ENCODE data around the gene KIF19.

The KIF19 gene

GRCh38 chr17:74361230-74362068, 35.4 kb downstream of the KIF19 start, which contains the start of gene BTBD17:
Gene BTBD17 (minus strand): TSS chr17:74361868. CDS start chr17:74361819, 49 bp downstream.
- peak; percentile 64 for TF ChIP-seq CTCF (IDR thresholded peaks at IDR 0.05; ENCODE audit: low read depth, low read length, missing control alignments)
- in situ Hi-C loops (cut with HindIII; ENCODE audit: low sequenced_read_pairs), result no loop called here

GRCh38 chr17:74362069-74362405, 36.0 kb downstream of the KIF19 start:
- in situ Hi-C loops (cut with HindIII; ENCODE audit: low sequenced_read_pairs), result no loop called here
- no peak for DNase-seq (ENCODE audit: low read depth)

More at GRCh38 chr17:74361230-74362068, 35.4 kb downstream of the KIF19 start, which contains the start of gene BTBD17:
- H3K4me3 ChIP-seq (ENCODE audit: low read depth, low read length), result no peak within 1 kb of the TSS
- DNase-seq (ENCODE audit: low read depth), result no peak

DNA sequence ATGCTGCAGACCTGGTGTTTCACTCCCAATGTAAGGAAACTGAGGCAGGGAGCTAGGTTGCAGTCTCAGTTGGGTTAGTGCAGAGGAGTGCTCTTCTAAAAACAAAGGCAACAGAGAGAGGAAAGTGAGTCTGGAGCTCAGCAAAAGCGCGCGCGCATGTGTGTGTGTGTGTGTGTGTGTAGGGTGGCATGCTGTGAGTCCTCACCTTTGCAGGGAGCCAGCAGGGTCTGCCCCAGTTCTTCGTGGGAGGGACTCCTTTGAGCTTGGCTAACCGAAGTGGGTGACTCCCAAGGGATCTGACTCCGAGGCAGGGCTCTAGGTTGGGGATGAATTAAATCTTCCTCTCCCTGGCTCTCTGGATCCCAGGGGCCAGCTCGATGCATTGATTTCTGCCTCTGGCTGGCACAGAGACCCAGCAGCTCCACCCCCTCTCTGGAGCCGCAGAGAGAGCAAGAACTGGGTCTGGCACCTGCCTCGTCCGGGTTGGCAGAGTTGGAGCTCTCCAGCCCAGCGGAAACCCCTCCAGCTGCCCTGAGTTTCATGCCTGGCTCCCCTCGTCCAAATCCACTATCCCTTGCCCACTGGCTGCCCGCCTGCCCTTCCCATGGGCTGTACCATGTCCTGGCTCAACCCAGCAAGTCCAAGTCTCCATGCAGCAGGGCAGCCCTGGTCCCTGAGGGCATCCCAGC, 36.9 kb downstream of the KIF19 start:
- no peak overlapping the region for H3K4me3 ChIP-seq (ENCODE audit: low read depth, low read length)
- DNase-seq (ENCODE audit: low read depth), result no peak
- TF ChIP-seq CTCF (IDR thresholded peaks at IDR 0.05; ENCODE audit: low read depth, low read length, missing control alignments), result no peak
- in situ Hi-C loops (cut with HindIII; ENCODE audit: low sequenced_read_pairs), result no loop called here

More at GRCh38 chr17:74362069-74362405, 36.0 kb downstream of the KIF19 start:
- H3K4me3 ChIP-seq (ENCODE audit: low read depth, low read length), result no peak overlapping the region
- no peak for TF ChIP-seq CTCF (IDR thresholded peaks at IDR 0.05; ENCODE audit: low read depth, low read length, missing control alignments)

- H3K4me3 ChIP-seq (ENCODE audit: low read depth, low read length), result no peak within 1 kb of the TSS
- no peak for TF ChIP-seq CTCF (IDR thresholded peaks at IDR 0.05; ENCODE audit: low read depth, low read length, missing control alignments)
- no peak for DNase-seq (ENCODE audit: low read depth)
- in situ Hi-C loops (cut with HindIII; ENCODE audit: low sequenced_read_pairs), result no loop called here
These were observed 41.2 kb downstream of the KIF19 start, which contains the start of gene GPR142 for GRCh38 chr17:74367206-74367605. Gene GPR142 (plus strand): TSS chr17:74367506. CDS start chr17:74369541, 2,035 bp downstream.

DNA sequence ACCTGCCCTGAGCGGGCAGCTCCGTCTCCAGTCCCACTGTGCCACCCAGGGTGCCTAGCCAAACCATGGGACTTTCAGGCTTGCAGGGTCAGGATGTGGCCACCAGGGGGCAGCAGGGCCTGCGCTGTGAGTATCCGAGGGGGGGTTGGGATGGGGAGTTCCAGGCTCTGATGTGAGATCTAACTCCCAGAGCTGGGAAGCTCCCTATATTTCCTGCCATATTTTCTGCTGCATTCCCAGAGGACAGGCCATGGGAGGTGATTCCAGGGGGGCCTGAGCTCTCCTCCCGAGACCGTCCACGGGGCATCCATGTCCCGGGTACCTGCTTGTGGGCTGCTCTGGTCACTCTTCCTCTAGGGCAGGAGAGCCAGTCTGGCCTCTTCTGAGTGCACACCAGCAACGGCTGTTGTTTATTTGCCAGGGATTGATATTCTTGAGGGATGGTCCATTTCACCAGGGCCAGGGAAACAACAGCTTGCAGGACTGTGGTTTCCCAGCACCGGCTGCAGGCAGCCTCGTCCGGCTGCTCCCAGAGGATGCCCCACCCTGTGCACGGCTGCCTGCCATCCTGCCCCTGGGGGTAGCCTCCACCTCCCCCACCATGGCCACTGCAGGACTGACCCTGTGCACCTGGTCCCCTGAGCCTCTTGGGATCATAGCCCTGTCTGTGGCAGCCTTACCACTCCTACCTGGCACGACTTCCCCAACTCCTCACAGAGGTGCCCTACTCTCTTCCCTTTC, 42.5 kb downstream of the KIF19 start:
- in situ Hi-C loops (cut with HindIII; ENCODE audit: low sequenced_read_pairs), result no loop called here
- H3K4me3 ChIP-seq (ENCODE audit: low read depth, low read length), result no peak overlapping the region
- DNase-seq (ENCODE audit: low read depth), result peak; percentile 4
- peak; percentile 91 for TF ChIP-seq CTCF (IDR thresholded peaks at IDR 0.05; ENCODE audit: low read depth, low read length, missing control alignments)

GRCh38 chr17:74369221-74369620, 43.2 kb downstream of the KIF19 start:
- no peak for TF ChIP-seq CTCF (IDR thresholded peaks at IDR 0.05; ENCODE audit: low read depth, low read length, missing control alignments)
- in situ Hi-C loops (cut with HindIII; ENCODE audit: low sequenced_read_pairs), result no loop called here
- no peak overlapping the region for H3K4me3 ChIP-seq (ENCODE audit: low read depth, low read length)
- DNase-seq (ENCODE audit: low read depth), result no peak

All from astrocyte of the cerebellum (primary cell).